Activated CD8-positive, alpha-beta memory T cell treated with anti-CD3 and anti-CD28 coated beads, Interleukin-2, amount 10 ng/mL, durations not matched to agents 7 days and 5 days (primary cell): ENCODE results near the gene TNNI3K. TPM values are rescaled to one million over a fixed set of nuclear protein-coding genes. Genes with fewer than 3 reads are reported as not detected.

ENCODE experiments used
- ATAC-seq: fragments of 150-1000 bp; cut with Tn5 transposase; one replicate; pipeline ENCODE4 v1.10.0; 2021; ENCODE audit warnings: moderate library complexity
- CTCF ChIA-PET: fragments of 350-600 bp; sonication (Branson Sonifier 250); formaldehyde crosslinking; loops from one replicate; lab custom pipeline; 2021; ENCODE audit warnings: antibody characterized with exemption; lab: Charles Lee
- DNase-seq: peaks from one replicate; pipeline ENCODE4 v3.0.0-alpha.2; 2020
- H3K27ac Mint-ChIP-seq: one replicate; pipeline ENCODE4 v1.8.0; 2021; ENCODE audit warnings: mild to moderate bottlenecking, mixed read lengths
- H3K27me3 Mint-ChIP-seq: one replicate; pipeline ENCODE4 v1.8.0; 2021; ENCODE audit warnings: mixed read lengths
- H3K36me3 Mint-ChIP-seq: one replicate; pipeline ENCODE4 v1.8.0; 2021; ENCODE audit warnings: mild to moderate bottlenecking, mixed read lengths
- H3K4me1 Mint-ChIP-seq: one replicate; pipeline ENCODE4 v1.8.0; 2021; ENCODE audit warnings: mixed read lengths
- H3K4me3 Mint-ChIP-seq: one replicate; pipeline ENCODE4 v1.8.0; 2021; ENCODE audit warnings: mild to moderate bottlenecking, moderate library complexity, mixed read lengths
- H3K9me3 Mint-ChIP-seq: one replicate; pipeline ENCODE4 v1.8.0; 2022; ENCODE audit warnings: low read depth, mixed read lengths
- total RNA-seq, 2 experiments: library from RNA; stranded (reverse); gene quantifications; one replicate each; pipeline ENCODE4 v1.2.3, GENCODE V29; 2021

TNNI3K gene
- total RNA-seq, 2 experiments from 2014 or later: not detected

DNA sequence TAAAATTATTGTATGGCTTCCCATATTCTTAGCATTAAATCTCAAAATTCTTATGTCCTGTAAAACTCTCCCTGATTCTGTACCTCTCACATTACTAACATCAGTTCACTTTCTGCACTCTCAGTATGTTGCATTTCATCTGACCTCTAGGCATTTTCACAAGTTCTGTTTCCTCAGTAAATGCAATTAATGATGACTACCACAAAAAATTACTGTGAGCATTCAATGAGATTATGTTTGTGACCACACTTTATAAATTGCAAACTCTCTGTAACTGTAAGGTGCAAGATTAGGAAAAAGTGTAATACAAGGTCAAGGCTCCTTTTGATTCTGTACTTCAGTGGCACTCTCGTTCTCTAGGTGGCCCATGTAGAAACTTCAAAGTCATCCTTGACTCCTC lies 216.8 kb downstream of the TNNI3K start:
- CTCF ChIA-PET: no interaction called here
- Mint-ChIP-seq H3K36me3 (no peaks in the 10 kb centered on the region), H3K27me3 (no peaks in the 10 kb centered on the region), H3K4me3 (no peak overlapping the region), H3K9me3 (no peaks in the 10 kb centered on the region), H3K27ac (no peak overlapping the region), H3K4me1 (no peaks in the 10 kb centered on the region)
- ATAC-seq (no peak), DNase-seq (no peak)

DNA sequence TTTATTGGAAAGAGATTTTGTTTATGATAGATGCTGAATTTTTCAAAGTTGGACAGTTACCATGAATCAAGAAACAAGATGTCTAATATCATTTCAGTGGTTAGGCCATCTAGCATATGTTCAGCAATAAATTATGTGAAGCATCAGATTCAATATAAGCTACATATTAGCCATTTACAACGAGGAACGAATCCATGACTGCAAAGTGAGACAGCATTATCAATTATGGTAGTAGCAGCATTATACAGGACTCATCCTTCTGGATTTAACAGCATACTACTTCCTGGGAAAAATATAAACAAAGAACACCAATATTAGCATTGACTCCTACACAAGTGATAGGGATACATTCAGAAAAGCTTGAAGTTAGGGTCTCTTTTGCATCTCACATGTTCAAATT lies 218.1 kb downstream of the TNNI3K start:
- Mint-ChIP-seq H3K4me1 (no peaks in the 10 kb centered on the region), H3K4me3 (no peak overlapping the region), H3K27me3 (peaks cover 2% of the 10 kb centered on the region), H3K27ac (no peak overlapping the region), H3K9me3 (no peaks in the 10 kb centered on the region), H3K36me3 (no peaks in the 10 kb centered on the region)
- no peak for ATAC-seq
- CTCF ChIA-PET: no interaction called here
- DNase-seq: no peak

- Mint-ChIP-seq H3K4me1 (no peaks in the 10 kb centered on the region), H3K4me3 (no peak overlapping the region), H3K9me3 (no peaks in the 10 kb centered on the region), H3K27ac (no peak overlapping the region), H3K36me3 (no peaks in the 10 kb centered on the region), H3K27me3 (peaks cover 6% of the 10 kb centered on the region)
- ATAC-seq (no peak), DNase-seq (no peak)
- CTCF ChIA-PET: no interaction called here
These were observed 220.2 kb downstream of the TNNI3K start for GRCh38 chr1:74455390-74455789.

- H3K27me3 Mint-ChIP-seq: peaks cover 8% of the 10 kb centered on the region
- H3K36me3 Mint-ChIP-seq: no peaks in the 10 kb centered on the region
- H3K27ac Mint-ChIP-seq: no peak overlapping the region
- H3K4me3 Mint-ChIP-seq: no peak overlapping the region
- no peaks in the 10 kb centered on the region for H3K4me1 Mint-ChIP-seq
- H3K9me3 Mint-ChIP-seq: no peaks in the 10 kb centered on the region
- CTCF ChIA-PET: no interaction called here
- ATAC-seq: no peak
- no peak for DNase-seq
These were observed 222.1 kb downstream of the TNNI3K start for GRCh38 chr1:74457253-74457652.

DNA sequence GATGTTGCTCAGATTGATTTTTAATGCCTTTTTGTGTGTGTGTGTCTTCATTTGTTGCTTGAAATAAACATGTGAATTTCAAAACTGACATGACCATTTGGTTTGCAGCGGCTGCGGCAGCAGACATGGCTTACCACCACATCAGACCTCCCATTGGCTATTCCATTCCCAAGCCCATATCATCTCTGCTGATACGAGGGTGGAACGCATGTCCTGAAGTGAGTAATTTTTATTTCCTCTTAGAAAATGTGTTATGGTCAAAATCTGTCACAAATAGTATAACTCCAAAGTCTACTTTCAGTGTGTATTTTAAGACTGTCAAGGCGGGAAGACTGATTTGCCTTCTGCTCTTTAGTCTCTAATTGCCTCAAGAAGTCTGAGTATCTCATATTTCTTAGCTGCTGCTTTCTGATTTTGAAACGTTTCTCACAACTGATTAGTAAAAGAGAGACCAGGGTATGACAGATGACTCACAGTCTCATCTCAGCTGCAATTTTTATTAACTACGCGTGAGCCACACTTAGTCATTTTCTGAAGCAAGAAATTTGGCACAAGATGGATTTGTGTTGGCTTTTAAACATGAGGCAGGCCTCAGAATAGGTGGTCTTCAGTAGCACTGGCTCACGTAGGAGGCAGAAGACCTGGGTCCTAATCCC lies 228.3 kb downstream of the TNNI3K start:
- Mint-ChIP-seq H3K4me1 (peaks cover 10% of the 10 kb centered on the region), H3K27me3 (peaks cover 12% of the 10 kb centered on the region), H3K36me3 (no peaks in the 10 kb centered on the region), H3K27ac (no peak overlapping the region), H3K4me3 (no peak overlapping the region), H3K9me3 (no peaks in the 10 kb centered on the region)
- CTCF ChIA-PET: no interaction called here
- no peak for DNase-seq
- peak; percentile 49 for ATAC-seq

- CTCF ChIA-PET: no interaction called here
- Mint-ChIP-seq H3K4me3 (no peak overlapping the region), H3K36me3 (no peaks in the 10 kb centered on the region), H3K4me1 (peaks cover 10% of the 10 kb centered on the region), H3K27me3 (peaks cover 11% of the 10 kb centered on the region), H3K9me3 (no peaks in the 10 kb centered on the region), H3K27ac (no peak overlapping the region)
- DNase-seq: no peak
- no peak for ATAC-seq
These were observed 228.8 kb downstream of the TNNI3K start for GRCh38 chr1:74464037-74464436.

DNA sequence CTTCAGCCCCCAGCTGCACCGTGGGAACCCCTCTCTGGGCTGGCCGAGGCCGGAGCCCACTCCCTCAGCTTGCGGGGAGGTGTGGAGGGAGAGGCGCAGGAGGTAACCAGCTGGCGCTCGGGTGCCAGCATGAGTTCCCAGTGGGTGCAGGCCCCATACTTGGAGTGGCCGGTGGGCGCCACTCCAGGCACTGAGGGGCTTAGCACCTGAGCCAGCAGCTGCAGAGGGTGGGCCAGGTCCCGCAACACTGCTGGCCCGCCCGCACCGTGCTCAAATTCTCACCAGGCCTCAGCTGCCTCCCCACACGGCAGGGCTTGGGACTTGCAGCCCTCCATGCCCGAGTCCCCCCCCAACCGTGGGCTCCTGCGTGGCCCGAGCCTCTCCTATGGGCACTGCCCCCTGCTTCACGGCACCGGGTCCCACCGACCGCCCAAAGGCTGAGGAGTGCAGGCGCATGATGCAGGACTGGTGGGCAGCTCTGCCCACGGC lies 230.1 kb downstream of the TNNI3K start:
- Mint-ChIP-seq H3K36me3 (no peaks in the 10 kb centered on the region), H3K27ac (no peak overlapping the region), H3K9me3 (no peaks in the 10 kb centered on the region), H3K4me1 (peaks cover 10% of the 10 kb centered on the region), H3K4me3 (no peak overlapping the region), H3K27me3 (peaks cover 12% of the 10 kb centered on the region)
- DNase-seq: no peak
- CTCF ChIA-PET: no interaction called here
- no peak for ATAC-seq

GRCh38 chr1:74467786-74468377 lies 232.7 kb downstream of the TNNI3K start:
- DNase-seq (no peak), ATAC-seq (no peak)
- Mint-ChIP-seq H3K9me3 (no peaks in the 10 kb centered on the region), H3K27me3 (peaks cover 14% of the 10 kb centered on the region), H3K4me1 (peaks cover 7% of the 10 kb centered on the region), H3K27ac (no peak overlapping the region), H3K4me3 (no peak overlapping the region), H3K36me3 (no peaks in the 10 kb centered on the region)
- CTCF ChIA-PET: interaction anchor here (1.0 kb wide), 1 partner anchor 36 kb away, joined by 3 read pairs; no protein-coding TSS in a partner anchor

DNA sequence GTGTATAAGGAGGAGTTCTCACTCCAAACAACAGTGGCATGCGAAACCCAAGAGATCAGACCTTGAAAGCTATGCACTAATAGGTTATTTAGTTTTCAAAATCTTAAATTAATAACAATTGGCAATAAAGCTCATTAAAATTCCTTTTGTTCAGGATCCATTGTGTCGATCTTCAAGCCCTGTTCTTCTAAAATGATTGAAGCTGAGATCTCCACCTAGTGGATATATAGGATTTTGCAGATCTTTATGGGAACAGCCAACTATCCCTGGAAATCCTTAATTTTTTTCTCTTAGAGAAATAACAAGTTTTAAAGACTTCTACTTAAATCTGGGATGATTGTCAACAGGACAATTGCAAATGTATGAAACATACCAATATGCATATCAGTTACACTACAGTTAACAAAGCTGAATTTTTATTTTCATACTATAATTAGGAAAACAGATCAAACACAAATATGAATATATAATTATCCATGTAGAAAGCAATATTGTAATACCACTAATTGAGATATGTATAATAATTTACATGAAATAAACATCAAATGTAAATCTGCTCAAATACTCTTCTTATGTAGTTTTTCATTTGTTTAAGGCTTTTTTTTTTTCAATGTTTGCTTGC lies 233.9 kb downstream of the TNNI3K start:
- CTCF ChIA-PET: interaction anchor here (1.0 to 1.3 kb wide), 2 partner anchors 35 to 221 kb away, joined by 3 to 7 read pairs; no protein-coding TSS in a partner anchor
- no peak overlapping the region for H3K27ac Mint-ChIP-seq

DNA sequence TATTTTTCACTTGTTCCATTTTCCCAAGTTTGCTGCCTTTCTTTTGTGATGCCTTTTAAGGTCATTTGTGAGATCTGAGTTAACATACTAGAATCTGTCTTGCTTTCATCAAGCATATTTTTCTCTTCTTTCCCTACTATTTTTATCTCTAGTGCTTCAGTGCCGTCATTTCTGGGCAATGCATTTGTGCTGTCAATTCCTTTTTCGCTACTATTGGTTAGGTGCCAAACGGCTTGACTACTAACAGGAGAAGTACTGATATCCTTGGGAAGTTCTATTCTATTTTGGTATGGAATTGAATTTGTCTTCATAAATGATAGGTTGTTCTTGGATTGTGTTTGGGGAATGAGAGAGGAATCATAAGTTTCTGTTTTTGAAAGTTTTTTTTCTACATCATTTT lies 235.1 kb downstream of the TNNI3K start:
- no peaks in the 10 kb centered on the region for H3K4me1 Mint-ChIP-seq
- H3K27me3 Mint-ChIP-seq: peaks cover 14% of the 10 kb centered on the region
- no peaks in the 10 kb centered on the region for H3K36me3 Mint-ChIP-seq
- no peak overlapping the region for H3K4me3 Mint-ChIP-seq
- H3K27ac Mint-ChIP-seq: no peak overlapping the region
- CTCF ChIA-PET: no interaction called here
- H3K9me3 Mint-ChIP-seq: no peaks in the 10 kb centered on the region
- ATAC-seq (no peak), DNase-seq (no peak)

More for the DNA sequence above, 233.9 kb downstream of the TNNI3K start:
- H3K27me3 Mint-ChIP-seq: peaks cover 14% of the 10 kb centered on the region
- no peaks in the 10 kb centered on the region for H3K4me1 Mint-ChIP-seq
- no peak for ATAC-seq
- no peaks in the 10 kb centered on the region for H3K9me3 Mint-ChIP-seq
- DNase-seq: no peak
- H3K36me3 Mint-ChIP-seq: no peaks in the 10 kb centered on the region
- no peak overlapping the region for H3K4me3 Mint-ChIP-seq

DNA sequence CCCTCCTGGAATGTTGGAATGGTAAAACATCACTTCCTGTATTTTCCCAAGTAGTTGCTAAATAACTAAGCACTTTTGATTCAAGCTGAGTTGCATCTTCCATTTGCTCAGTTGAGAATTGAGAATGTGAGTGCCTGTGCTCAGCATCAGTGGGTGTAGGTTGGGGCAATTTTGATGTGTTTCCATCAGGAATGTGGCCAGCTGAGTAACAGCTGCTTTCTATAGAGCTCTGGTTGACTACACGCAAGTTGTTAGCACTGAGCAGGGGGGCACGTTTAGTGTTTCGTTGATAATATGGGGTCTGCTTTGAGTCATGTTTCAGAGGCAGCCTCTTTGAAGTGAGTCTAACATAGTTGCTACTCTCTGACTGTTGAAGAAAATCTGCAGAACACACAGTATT lies 235.7 kb downstream of the TNNI3K start:
- CTCF ChIA-PET: no interaction called here
- DNase-seq (no peak), ATAC-seq (no peak)
- Mint-ChIP-seq H3K36me3 (no peaks in the 10 kb centered on the region), H3K27ac (no peak overlapping the region), H3K27me3 (peaks cover 14% of the 10 kb centered on the region), H3K9me3 (no peaks in the 10 kb centered on the region), H3K4me3 (no peak overlapping the region), H3K4me1 (no peaks in the 10 kb centered on the region)

DNA sequence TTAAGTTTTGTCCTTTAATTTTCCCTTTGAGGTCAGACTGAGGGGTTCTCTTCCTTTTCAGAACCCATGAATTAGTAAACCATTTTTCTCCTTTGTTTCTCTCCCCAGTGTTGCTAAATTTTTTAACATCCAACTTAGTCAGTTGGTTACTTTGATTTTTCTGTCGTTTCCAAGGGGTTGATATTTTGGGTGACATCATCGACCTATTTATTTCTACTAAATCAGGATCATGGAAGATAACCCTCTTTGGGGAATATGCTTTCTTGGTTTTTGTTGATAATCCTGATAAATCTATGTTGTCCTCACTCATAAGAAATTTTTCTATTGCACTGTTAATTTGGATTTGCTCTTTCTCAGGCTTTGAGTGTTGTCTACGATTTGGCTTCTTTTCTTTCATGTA lies 236.3 kb downstream of the TNNI3K start:
- no peaks in the 10 kb centered on the region for H3K36me3 Mint-ChIP-seq
- DNase-seq (no peak), ATAC-seq (no peak)
- no peaks in the 10 kb centered on the region for H3K9me3 Mint-ChIP-seq
- H3K4me1 Mint-ChIP-seq: no peaks in the 10 kb centered on the region
- H3K27me3 Mint-ChIP-seq: peaks cover 14% of the 10 kb centered on the region
- CTCF ChIA-PET: no interaction called here
- no peak overlapping the region for H3K4me3 Mint-ChIP-seq
- no peak overlapping the region for H3K27ac Mint-ChIP-seq

DNA sequence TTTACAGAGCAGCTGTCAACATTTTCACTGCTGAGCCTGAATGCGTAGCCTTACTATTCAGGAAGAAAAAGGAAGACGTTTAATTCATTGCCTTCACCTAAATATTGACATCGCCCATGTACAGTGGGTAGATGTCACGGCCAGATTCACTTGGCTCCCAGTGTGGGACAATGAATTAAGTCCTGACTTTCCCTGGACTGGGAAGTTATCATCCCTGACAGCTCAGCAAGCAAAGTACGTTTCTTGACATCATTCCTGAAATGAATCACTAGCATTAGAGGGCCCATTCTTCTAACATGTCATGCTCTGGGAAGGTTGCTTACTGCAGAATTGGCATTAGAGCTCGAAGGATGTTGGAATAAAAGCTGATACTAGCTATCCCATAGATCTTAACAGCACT lies 239.4 kb downstream of the TNNI3K start:
- DNase-seq: no peak
- CTCF ChIA-PET: no interaction called here
- Mint-ChIP-seq H3K27ac (no peak overlapping the region), H3K9me3 (no peaks in the 10 kb centered on the region), H3K4me3 (no peak overlapping the region), H3K36me3 (no peaks in the 10 kb centered on the region), H3K4me1 (no peaks in the 10 kb centered on the region), H3K27me3 (peaks cover 9% of the 10 kb centered on the region)
- no peak for ATAC-seq

DNA sequence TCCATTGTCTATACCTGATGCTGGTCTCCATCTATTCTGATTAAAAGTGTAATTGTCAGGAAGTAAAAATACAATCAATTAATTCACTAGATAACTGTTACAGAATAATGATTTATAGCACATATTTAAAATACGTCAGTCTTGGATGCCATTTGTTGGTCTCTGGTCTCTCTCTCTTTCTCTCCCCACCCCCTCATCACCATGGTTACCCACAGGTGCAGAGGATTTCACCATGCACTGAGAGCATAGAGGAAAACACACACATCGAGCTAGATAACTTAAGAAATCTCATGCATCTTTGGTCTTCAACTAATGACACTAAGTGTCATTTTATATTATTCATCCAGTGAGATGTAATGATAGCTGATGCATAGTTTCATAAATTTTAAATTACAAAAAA lies 243.8 kb downstream of the TNNI3K start:
- Mint-ChIP-seq H3K9me3 (no peaks in the 10 kb centered on the region), H3K27me3 (no peaks in the 10 kb centered on the region), H3K27ac (no peak overlapping the region), H3K4me3 (no peak overlapping the region), H3K36me3 (no peaks in the 10 kb centered on the region), H3K4me1 (no peaks in the 10 kb centered on the region)
- CTCF ChIA-PET: no interaction called here
- DNase-seq (no peak), ATAC-seq (no peak)
